ENCODE results near the gene OAT. TPM values are rescaled to one million over a fixed set of nuclear protein-coding genes. Genes with fewer than 3 reads are reported as not detected.

Gene OAT
- total and polyA plus RNA-seq, 3 donors from 2014 or later, result 110 to 129 (median 115) TPM

DNA sequence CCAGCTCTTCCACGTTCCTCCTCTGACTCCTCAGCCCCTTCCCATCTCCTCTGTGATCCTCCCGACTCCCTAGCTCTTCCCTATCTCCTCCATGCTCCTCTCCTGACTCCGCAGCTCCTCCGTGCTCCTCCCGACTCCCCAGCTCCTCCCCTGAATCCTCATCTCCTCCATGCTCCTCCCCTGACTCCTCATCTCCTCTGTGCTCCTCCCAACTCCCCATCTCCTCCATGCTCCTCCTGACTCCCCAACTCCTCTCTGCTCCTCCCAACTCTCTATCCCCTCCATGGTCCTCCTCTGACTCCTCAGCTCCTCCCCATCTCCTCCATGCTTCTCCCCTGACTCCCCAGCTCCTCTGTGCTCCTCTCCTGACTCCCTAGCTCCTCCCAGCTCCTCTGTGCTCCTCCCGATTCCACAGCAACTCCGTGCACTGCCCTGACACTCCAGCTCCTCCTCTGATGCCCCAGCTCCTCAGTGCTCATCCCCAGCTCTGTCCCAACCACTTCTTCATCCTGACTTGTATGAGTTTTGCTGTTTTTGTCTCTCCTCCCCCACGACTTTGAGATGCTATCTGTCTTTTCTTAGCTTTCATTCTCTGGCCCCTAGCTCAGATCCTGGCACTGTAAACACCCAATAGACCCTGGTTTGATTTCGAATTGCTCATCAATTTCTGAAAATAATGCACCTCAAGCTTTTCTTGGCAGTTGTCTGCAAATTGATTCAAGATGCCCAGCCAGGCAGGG is 38.3 kb downstream of the OAT start:
- no peaks in the 10 kb centered on the region for H3K9me3 ChIP-seq
- 76 to 80% methylated on average over 9 of the region's 9 CpGs for WGBS, 2 donors
- H3K36me3 ChIP-seq (ENCODE audit: low read depth, missing control alignments), result no peaks in the 10 kb centered on the region
- no peaks in the 10 kb centered on the region for H3K27me3 ChIP-seq
- H3K4me3 ChIP-seq, result no peak overlapping the region
- no peak for DNase-seq
- intact Hi-C loops (cut with DNase I; ENCODE audit: low total_unique reads), result loop anchor here (10.0 kb wide), 1 partner anchor 796 kb away; no protein-coding TSS in a partner anchor
- TF ChIP-seq, protein P1, sequence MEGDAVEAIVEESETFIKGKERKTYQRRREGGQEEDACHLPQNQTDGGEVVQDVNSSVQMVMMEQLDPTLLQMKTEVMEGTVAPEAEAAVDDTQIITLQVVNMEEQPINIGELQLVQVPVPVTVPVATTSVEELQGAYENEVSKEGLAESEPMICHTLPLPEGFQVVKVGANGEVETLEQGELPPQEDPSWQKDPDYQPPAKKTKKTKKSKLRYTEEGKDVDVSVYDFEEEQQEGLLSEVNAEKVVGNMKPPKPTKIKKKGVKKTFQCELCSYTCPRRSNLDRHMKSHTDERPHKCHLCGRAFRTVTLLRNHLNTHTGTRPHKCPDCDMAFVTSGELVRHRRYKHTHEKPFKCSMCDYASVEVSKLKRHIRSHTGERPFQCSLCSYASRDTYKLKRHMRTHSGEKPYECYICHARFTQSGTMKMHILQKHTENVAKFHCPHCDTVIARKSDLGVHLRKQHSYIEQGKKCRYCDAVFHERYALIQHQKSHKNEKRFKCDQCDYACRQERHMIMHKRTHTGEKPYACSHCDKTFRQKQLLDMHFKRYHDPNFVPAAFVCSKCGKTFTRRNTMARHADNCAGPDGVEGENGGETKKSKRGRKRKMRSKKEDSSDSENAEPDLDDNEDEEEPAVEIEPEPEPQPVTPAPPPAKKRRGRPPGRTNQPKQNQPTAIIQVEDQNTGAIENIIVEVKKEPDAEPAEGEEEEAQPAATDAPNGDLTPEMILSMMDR (IDR thresholded peaks at IDR 0.05), result no peak
- TF ChIP-seq POLR2A (IDR thresholded peaks at IDR 0.05), result no peak
- no peaks in the 10 kb centered on the region for H3K4me1 ChIP-seq
- H3K27ac ChIP-seq, result no peak overlapping the region

DNA sequence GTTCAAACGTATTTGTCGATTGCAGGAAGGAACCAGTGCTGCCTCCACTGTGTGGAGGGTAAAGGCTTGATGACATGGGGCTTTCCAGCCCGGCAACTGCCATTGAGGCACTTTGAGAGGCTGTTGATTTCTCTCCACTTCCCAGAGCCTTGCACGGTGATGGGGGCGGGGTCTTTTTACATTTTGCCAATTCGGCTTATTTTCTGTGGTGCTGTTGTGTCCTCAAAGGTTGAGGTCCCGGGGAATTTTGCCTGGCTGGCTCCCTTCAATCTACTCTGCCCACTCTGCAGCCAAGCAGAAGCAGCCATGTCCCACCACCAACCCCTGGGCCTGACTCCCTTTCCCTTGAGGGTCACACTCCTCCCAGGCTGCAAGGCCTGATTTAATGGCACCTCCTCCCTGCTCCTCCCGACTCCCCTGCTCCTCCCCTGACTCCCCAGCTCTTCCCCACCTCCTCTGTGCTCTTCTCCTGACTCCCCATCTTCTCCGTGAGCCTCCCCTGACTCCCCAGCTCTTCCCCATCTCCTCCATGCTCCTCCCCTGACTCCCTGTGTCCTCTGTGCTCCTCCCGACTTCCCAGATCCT is 39.0 kb downstream of the OAT start:
- Histone ChIP-seq H3K36me3 (ENCODE audit: low read depth, missing control alignments) (no peaks in the 10 kb centered on the region), H3K4me1 (no peaks in the 10 kb centered on the region), H3K27ac (no peak overlapping the region), H3K4me3 (no peak overlapping the region), H3K27me3 (no peaks in the 10 kb centered on the region), H3K9me3 (no peaks in the 10 kb centered on the region)
- WGBS, 2 donors, result 76 to 84% methylated on average over 8 to 10 of the region's 10 CpGs
- intact Hi-C loops (cut with DNase I; ENCODE audit: low total_unique reads), result loop anchor here (10.0 kb wide), 1 partner anchor 795 kb away; no protein-coding TSS in a partner anchor
- DNase-seq, result no peak
- no peak for TF ChIP-seq POLR2A (IDR thresholded peaks at IDR 0.05)
- TF ChIP-seq, protein P1 (IDR thresholded peaks at IDR 0.05), result no peak

DNA sequence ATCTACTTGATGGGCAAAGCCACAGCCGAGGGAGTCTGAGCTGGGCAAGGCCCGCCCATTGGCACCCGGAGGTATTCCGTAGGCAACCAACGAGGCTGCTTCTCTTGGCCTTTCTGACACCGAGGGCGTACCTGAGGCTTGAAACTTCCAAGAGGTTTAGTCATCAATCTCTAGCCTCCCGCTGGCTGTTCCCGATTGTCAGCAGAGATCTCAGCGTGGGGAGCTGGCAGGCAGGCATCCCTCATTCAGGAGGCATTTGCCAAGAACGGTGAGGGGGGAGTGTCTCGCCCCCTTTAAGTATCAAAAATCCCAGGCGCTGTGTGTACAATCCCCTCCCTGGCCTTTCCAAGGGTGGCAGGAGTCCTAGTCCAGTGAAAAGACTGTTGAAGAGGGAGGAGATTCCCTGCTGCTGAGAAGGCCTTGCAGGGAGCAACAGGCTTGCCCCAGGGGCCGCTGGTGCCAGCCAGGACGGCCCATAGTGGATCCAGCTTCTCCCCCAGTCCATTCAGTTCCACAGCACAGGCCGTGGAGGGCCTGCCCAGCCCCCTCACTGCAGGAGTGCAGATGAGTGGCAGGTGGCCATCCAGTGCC is 39.7 kb downstream of the OAT start:
- 84 to 89% methylated on average over 14 to 16 of the region's 16 CpGs for WGBS, 2 donors
- Histone ChIP-seq H3K9me3 (no peaks in the 10 kb centered on the region), H3K36me3 (ENCODE audit: low read depth, missing control alignments) (no peaks in the 10 kb centered on the region), H3K4me3 (no peak overlapping the region), H3K27me3 (no peaks in the 10 kb centered on the region), H3K4me1 (no peaks in the 10 kb centered on the region), H3K27ac (no peak overlapping the region)
- no peak for DNase-seq
- TF ChIP-seq POLR2A (IDR thresholded peaks at IDR 0.05), result no peak
- TF ChIP-seq, protein P1 (IDR thresholded peaks at IDR 0.05), result no peak
- intact Hi-C loops (cut with DNase I; ENCODE audit: low total_unique reads), result no loop called here

- H3K27ac ChIP-seq, result no peak overlapping the region
- TF ChIP-seq POLR2A (IDR thresholded peaks at IDR 0.05), result no peak
- TF ChIP-seq, protein P1 (IDR thresholded peaks at IDR 0.05), result no peak
- H3K4me1 ChIP-seq, result no peaks in the 10 kb centered on the region
- 81 to 94% methylated on average over 7 of the region's 7 CpGs for WGBS, 2 donors
- no peak overlapping the region for H3K4me3 ChIP-seq
- no peaks in the 10 kb centered on the region for H3K9me3 ChIP-seq
- DNase-seq, result no peak
- H3K27me3 ChIP-seq, result no peaks in the 10 kb centered on the region
- H3K36me3 ChIP-seq (ENCODE audit: low read depth, missing control alignments), result no peaks in the 10 kb centered on the region
- intact Hi-C loops (cut with DNase I; ENCODE audit: low total_unique reads), result no loop called here
Observed at GRCh38 chr10:124378271-124378670, 40.5 kb downstream of the OAT start.

All from testis (tissue), 3 donors.